OCI-LY1 (cell line): ENCODE results near the gene B3GNT2.
A peak's percentile ranks its signal among the peaks of the same experiment; 100 is the strongest.

ENCODE experiments used
- CTCF ChIP-seq: fragments of 200-600 bp; sonication (generic), shearing (Covaris generic); IDR thresholded peaks from 2 replicates; pipeline ENCODE4 v1.5.1; 2017; ENCODE audit warnings: mild to moderate bottlenecking, antibody characterized with exemption, low read length, moderate library complexity, mixed read lengths
- EZH2 ChIP-seq: fragments of 200-600 bp; sonication (generic), shearing (Covaris generic); IDR thresholded peaks from 2 replicates; pipeline ENCODE4 v1.8.0; 2017; ENCODE audit warnings: borderline replicate concordance, mixed run types, mild to moderate bottlenecking, antibody characterized with exemption, low read length, moderate library complexity, mixed read lengths

- TF ChIP-seq CTCF (peak; percentile 53), EZH2 (no peak)
Measured at GRCh38 chr2:62197011-62197924, 1.4 kb downstream of the B3GNT2 start.
